Retinal pigment epithelial cell (primary cell): ENCODE data around the gene OPALIN.

ENCODE experiments used
- DNase-seq: peaks from one replicate; pipeline ENCODE4 v3.0.0-alpha.2; 2010; ENCODE audit warnings: low read depth
- H3K4me3 ChIP-seq: 2 replicates; pipeline ENCODE4 v1.5.1; 2011; ENCODE audit warnings: mild to moderate bottlenecking, low read length, control low read depth, moderate library complexity
- TF ChIP-seq, protein P1 (sequence below): conservative IDR thresholded peaks from 2 replicates; pipeline ENCODE4 v1.5.1; 2011; ENCODE audit warnings: low read depth, low read length, control low read depth, inconsistent platforms

Gene OPALIN

DNA sequence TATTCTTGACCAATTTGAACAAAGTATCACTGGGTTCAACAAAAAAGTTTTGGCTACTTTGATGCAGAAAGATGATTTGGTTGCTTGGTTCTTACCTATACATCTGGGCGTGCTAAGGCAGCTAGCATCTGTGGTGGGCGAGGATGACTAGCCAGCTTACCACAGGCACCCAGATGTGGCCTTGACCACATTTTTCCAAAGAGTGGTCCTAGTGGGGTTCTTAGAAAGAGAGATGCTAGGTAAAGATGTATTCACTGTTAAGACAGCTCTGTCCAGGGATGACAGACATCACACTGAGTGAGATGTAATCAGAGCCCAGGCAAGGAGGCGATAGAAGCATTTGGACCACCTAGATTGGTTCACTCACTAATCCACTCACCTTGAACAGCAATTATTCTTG, 53.8 kb downstream of the OPALIN start:
- no peak for DNase-seq
- TF ChIP-seq, protein P1, sequence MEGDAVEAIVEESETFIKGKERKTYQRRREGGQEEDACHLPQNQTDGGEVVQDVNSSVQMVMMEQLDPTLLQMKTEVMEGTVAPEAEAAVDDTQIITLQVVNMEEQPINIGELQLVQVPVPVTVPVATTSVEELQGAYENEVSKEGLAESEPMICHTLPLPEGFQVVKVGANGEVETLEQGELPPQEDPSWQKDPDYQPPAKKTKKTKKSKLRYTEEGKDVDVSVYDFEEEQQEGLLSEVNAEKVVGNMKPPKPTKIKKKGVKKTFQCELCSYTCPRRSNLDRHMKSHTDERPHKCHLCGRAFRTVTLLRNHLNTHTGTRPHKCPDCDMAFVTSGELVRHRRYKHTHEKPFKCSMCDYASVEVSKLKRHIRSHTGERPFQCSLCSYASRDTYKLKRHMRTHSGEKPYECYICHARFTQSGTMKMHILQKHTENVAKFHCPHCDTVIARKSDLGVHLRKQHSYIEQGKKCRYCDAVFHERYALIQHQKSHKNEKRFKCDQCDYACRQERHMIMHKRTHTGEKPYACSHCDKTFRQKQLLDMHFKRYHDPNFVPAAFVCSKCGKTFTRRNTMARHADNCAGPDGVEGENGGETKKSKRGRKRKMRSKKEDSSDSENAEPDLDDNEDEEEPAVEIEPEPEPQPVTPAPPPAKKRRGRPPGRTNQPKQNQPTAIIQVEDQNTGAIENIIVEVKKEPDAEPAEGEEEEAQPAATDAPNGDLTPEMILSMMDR, result no peak
- H3K4me3 ChIP-seq, result no peak overlapping the region

DNA sequence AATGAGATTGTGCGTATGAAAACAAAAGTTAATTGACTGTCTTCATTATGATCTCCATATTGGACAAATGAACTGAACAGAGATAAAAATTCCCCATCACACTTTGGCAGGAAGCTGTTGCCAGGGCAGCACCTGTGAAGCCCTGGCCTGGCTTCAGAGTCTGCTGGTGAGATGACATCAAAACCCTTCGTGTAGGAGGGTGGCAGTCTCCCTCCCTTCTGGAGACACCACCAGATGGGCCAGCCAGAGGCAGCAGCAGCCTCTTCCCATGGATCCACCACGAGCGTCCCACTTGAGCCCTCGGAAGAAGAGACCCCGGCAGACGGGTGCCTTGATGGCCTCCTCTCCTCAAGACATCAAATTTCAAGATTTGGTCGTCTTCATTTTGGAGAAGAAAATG, 54.6 kb downstream of the OPALIN start, which contains the start of gene DNTT:
Gene DNTT (plus strand): TSS at position 205 of the 400 bp plus-strand sequence. CDS start 64 bp downstream, at position 269.
- TF ChIP-seq, protein P1, result no peak
- H3K4me3 ChIP-seq, result no peak within 1 kb of the TSS
- no peak for DNase-seq

DNA sequence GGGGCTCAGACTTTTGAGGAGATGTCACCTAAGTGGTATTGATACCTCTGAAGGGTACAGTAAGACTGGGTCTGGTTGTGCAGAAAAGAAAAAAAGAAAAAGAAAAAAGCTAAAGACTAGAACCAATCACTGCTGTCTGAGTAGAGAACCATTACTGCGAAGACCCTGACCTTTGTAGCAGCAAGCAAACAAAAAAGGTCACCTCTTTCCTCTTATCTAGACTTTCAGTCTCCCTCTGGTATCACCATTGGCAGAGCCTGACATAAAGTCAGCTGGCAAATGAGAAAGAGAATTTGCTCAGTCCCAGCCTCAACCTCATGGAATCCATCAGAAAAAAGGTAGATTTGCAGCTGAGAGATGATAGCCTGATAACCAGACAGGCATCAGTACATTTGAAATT, 57.2 kb downstream of the OPALIN start:
- TF ChIP-seq, protein P1, result no peak
- H3K4me3 ChIP-seq, result no peak overlapping the region
- no peak for DNase-seq

DNA sequence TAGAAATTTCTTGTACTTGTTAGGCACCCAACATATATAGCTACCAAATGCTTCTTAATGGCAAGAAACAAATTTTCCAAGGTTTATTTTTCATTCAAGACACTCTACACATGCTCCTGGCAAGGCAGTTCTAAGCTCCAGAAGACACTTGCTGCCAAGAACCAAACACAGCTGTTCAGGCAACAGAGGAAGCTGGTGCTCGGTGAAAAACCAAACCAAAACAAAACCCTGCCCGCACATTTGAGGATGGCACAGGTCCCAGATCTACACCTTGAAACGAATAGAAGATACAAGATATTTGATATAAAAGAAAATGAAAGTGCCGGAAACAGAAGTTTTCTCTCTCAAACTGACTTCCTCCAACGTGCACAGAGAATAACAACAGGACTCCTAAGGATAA, 59.4 kb downstream of the OPALIN start:
- no peak overlapping the region for H3K4me3 ChIP-seq
- no peak for DNase-seq
- TF ChIP-seq, protein P1, result no peak

DNA sequence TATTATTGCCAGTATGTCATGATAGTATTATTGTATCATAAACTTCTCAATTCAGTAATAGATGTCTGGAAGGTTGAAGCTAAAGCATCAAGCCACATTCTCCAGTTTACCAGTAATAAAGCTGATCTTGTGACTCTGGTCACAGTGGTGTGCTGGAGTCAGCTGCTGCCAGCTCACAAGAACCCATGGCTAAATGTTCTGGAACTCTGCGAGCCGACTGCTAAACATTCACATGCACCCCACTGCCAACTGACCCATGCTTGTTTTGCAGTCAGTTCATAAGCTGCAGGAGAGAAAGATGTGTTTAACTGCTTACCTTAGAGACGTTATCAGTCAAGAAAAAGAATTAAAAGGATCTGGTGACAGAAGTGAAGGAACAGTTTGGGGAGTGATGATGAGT, 60.4 kb downstream of the OPALIN start:
- no peak overlapping the region for H3K4me3 ChIP-seq
- TF ChIP-seq, protein P1, result no peak
- no peak for DNase-seq

DNA sequence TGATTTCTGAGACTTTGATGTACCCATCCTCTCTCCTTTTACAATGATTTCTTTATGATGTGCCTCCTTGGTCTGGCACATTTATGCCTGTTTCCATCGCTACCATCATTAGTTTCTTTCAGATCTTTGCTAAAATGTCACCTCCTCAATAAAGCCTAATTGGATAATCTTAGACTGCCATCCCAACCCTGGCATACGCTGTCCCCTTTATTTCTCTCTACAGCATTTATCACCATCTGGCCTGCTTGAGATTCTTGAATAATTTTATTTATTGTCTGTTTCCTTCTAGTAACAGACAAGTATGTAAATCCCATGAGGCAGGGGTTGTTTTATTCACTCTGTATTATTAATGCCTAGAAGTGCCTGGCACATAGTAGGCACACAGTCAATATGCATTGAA, 61.3 kb downstream of the OPALIN start:
- no peak overlapping the region for H3K4me3 ChIP-seq
- TF ChIP-seq, protein P1, result no peak
- DNase-seq, result no peak

DNA sequence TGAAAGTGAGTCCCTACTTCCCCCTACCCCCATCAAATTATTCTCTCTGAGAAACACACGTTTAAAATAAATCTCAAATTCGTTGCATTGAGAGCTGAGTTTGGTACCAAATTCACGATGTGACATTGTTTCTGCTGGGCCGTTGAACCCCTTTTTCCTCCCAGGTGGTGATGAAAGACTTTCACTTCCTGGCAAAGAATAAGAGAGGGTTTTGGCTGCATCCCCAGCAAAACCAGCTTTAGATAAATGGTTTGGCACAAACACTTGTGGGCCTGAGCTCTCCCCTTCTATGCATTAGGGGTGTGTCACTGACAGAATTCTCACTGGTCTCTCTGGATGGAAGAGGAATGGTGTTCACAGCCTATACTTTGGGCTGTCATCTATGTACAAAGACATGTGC, 63.3 kb downstream of the OPALIN start:
- no peak overlapping the region for H3K4me3 ChIP-seq
- TF ChIP-seq, protein P1, result no peak
- DNase-seq, result no peak
